Pancreas (tissue), 10 donors: ENCODE data around the gene SLC24A3. TPM values are rescaled to one million over a fixed set of nuclear protein-coding genes. Genes with fewer than 3 reads are reported as not detected.
A peak's percentile ranks its signal among the peaks of the same experiment; 100 is the strongest.

Source experiments
- ATAC-seq, 4 donors: fragments of 200-7000 bp; cut with Tn5 transposase; one replicate each; pipeline versions ENCODE4 v1.8.0 to v1.9.1; 2020; ENCODE audit warnings: mild to moderate bottlenecking in 4 of 4, moderate library complexity in 4 of 4
- DNase-seq, 6 donors: peaks; one replicate each; pipeline ENCODE4 v3.0.0-alpha.2; 2020
- FAIRE-seq: peaks from 2 replicates; lab custom pipeline; 2012; peaks lifted over from hg19 to GRCh38; lab: Jason Lieb, UNC
- H3K27ac ChIP-seq, 4 donors: fragments of 200-600 bp; sonication (generic); 1 replicate in 3 of 4; 2 replicates in 1 of 4; pipeline versions ENCODE4 v1.5.0 to v1.8.0; 2020
- H3K27me3 ChIP-seq, 4 donors: fragments of 200-600 bp; one replicate each; pipeline ENCODE4 v1.8.0; 2021
- H3K36me3 ChIP-seq, 3 donors: fragments of 200-600 bp; sonication (generic) in 1 of 3; one replicate each; pipeline versions ENCODE4 v1.5.0 to v1.8.0; 2020 to 2021
- H3K4me1 ChIP-seq, 3 donors: fragments of 200-600 bp; one replicate each; pipeline ENCODE4 v1.8.0; 2021
- H3K4me3 ChIP-seq, 4 donors: fragments of 200-600 bp; sonication (generic) in 2 of 4; one replicate each; pipeline versions ENCODE4 v1.5.0 to v1.8.0; 2020 to 2021
- H3K9me3 ChIP-seq, 4 donors: fragments of 200-600 bp; one replicate each; pipeline ENCODE4 v1.8.0; 2021
- CTCF ChIP-seq, 4 donors: fragments of 200-600 bp; sonication (generic) in 3 of 4; IDR thresholded peaks; one replicate each; pipeline versions ENCODE4 v1.5.0 to v1.8.0; 2021; ENCODE audit warnings: antibody characterized with exemption in 4 of 4
- WGBS, 2 donors: extraction: QIAGEN DNeasy Blood & Tissue Kit; methylation state at CpG; one replicate each; pipeline ENCODE4 v1.1.7; 2013; 5-methylcytosine and 5-hydroxymethylcytosine counted together
- intact Hi-C, 3 donors: fragments of 100-400 bp; cut with DNase I; formaldehyde crosslinking; loops; one replicate each; pipeline versions ENCODE4 v1.11.1 to v1.14.2; 2022
- polyA plus RNA-seq, 2 donors: library from polyadenylated mRNA; stranded (reverse); fragments of 200-250 nt; gene quantifications; one replicate each; pipeline ENCODE4 v1.2.3, GENCODE V29; 2013
- total RNA-seq, 6 donors: library from RNA; stranded (reverse); fragmentation: NEBNext Ultra II Directional in 4 of 6; extraction: Animal tissue kit (Norgen Biotek cat#: 25700) in 4 of 6; gene quantifications; one replicate each; pipeline versions ENCODE4 v1.2.1 to v1.2.4, GENCODE V29; 2021 to 2023
- donor health status: healthy with polysubstance abuse.
- donor health status: DM: no; HTN: no; CAD: no; lungs with moderate emphysema.
- donor health status: DM: no; HTN: no; CAD: no.
- donor health status: control.
- donor health status: control.
- donor health status: Bipolar disorder and iron deficiency.
- donor health status: DM: yes; HTN: yes; CAD: no.
- donor health status: DM: no; HTN: no; CAD: no.
- donor health status: DM: no; HTN: no; CAD: no.
- donor health status: DM: yes; HTN: yes; CAD: no.

Gene SLC24A3
- total and polyA plus RNA-seq, 8 donors = 0.28 to 0.87 (median 0.49) TPM

DNA sequence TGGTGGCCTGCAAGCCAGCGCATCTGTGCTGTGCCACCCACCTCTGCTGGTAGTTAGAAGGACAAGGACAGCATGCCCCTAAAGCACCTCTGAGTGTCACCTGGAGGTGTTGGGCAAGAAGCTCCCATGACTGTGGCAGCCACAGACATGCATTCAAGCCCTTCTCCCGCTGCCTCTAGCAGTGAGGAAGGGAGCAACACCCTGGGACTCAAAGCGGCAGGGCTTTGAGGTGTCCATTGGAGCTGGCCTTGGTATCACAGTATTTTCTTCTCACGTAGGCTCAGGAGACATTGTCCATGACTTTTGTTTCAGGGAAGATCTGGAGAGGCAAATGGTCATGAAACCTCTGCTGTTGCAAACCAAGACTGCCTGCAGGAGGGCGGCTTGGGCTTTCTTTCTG is 404.8 kb downstream of the SLC24A3 start:
- H3K4me3 ChIP-seq = no peak overlapping the region
- peaks cover 3 to 8% (median 7%) of the 10 kb centered on the region in 3 donors for H3K4me1 ChIP-seq
- ATAC-seq (no peak), FAIRE-seq (no peak), DNase-seq (no peak)
- WGBS, 2 donors = 93 to 95% methylated on average over 5 of the region's 5 CpGs
- no peaks in the 10 kb centered on the region for H3K36me3 ChIP-seq
- intact Hi-C loops = no loop called here
- H3K27me3 ChIP-seq = no peaks in the 10 kb centered on the region
- H3K27ac ChIP-seq = no peak overlapping the region
- no peaks in the 10 kb centered on the region for H3K9me3 ChIP-seq
- TF ChIP-seq CTCF (IDR thresholded peaks at IDR 0.05) = no peak

GRCh38 chr20:19618711-19619110 is 406.3 kb downstream of the SLC24A3 start:
- Histone ChIP-seq H3K27me3 (no peaks in the 10 kb centered on the region), H3K4me3 (no peak overlapping the region), H3K36me3 (no peaks in the 10 kb centered on the region), H3K9me3 (no peaks in the 10 kb centered on the region), H3K4me1 (peaks cover 3 to 8% (median 7%) of the 10 kb centered on the region in 3 donors), H3K27ac (no peak overlapping the region)
- WGBS, 2 donors = 84 to 87% methylated on average over 5 of the region's 5 CpGs
- FAIRE-seq (no peak), DNase-seq (no peak), ATAC-seq (no peak)
- no peak for TF ChIP-seq CTCF (IDR thresholded peaks at IDR 0.05)
- intact Hi-C loops = no loop called here

- DNase-seq (no peak), ATAC-seq (no peak), FAIRE-seq (no peak)
- Histone ChIP-seq H3K9me3 (no peaks in the 10 kb centered on the region), H3K4me3 (no peak overlapping the region), H3K36me3 (no peaks in the 10 kb centered on the region), H3K27ac (no peak overlapping the region), H3K27me3 (no peaks in the 10 kb centered on the region), H3K4me1 (peaks cover 3 to 8% (median 7%) of the 10 kb centered on the region in 3 donors)
- intact Hi-C loops = no loop called here
- WGBS, 2 donors = 20% methylated on average over 2 of the region's 2 CpGs
- TF ChIP-seq CTCF (IDR thresholded peaks at IDR 0.05) = no peak
Measured at GRCh38 chr20:19619904-19620430, 407.5 kb downstream of the SLC24A3 start.

DNA sequence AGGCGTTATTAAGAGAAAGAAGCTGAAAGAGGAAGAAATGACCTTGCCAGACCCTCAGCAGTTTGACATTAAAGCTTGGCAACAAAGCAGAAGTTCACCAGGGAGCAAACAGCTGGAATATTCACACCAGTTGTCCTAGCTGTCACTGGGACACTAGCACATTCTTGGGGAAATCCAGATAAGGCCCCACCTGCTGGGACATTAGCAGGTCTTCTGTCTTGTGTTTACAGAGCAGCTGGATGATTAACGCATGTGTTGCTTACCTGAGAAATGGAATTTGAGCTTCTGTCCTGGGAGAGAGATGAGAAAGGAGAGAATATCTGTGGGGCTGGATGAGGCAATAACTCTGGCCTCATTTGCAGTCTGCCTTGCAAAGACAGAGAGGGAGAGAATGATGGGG is 408.0 kb downstream of the SLC24A3 start:
- Histone ChIP-seq H3K27ac (no peak overlapping the region), H3K27me3 (no peaks in the 10 kb centered on the region), H3K9me3 (no peaks in the 10 kb centered on the region), H3K4me1 (peaks cover 3 to 8% (median 7%) of the 10 kb centered on the region in 3 donors), H3K36me3 (no peaks in the 10 kb centered on the region), H3K4me3 (no peak overlapping the region)
- intact Hi-C loops = no loop called here
- no peak for DNase-seq
- 7% methylated on average over 2 of the region's 2 CpGs for WGBS, 2 donors
- no peak for FAIRE-seq
- peak in 2 of 4 donors; percentile 31 to 46 for ATAC-seq
- TF ChIP-seq CTCF (IDR thresholded peaks at IDR 0.05) = no peak

- ATAC-seq (no peak), DNase-seq (no peak), FAIRE-seq (no peak)
- H3K36me3 ChIP-seq = no peaks in the 10 kb centered on the region
- H3K27me3 ChIP-seq = no peaks in the 10 kb centered on the region
- H3K9me3 ChIP-seq = no peaks in the 10 kb centered on the region
- intact Hi-C loops = no loop called here
- peaks cover 3 to 8% (median 7%) of the 10 kb centered on the region in 3 donors for H3K4me1 ChIP-seq
- WGBS, 2 donors = 88 to 89% methylated on average over 1 of the region's 1 CpG
- no peak overlapping the region for H3K27ac ChIP-seq
- H3K4me3 ChIP-seq = no peak overlapping the region
- no peak for TF ChIP-seq CTCF (IDR thresholded peaks at IDR 0.05)
Measured at GRCh38 chr20:19621072-19621471, 408.6 kb downstream of the SLC24A3 start.
